ENCODE results near the gene LGR4.

GRCh38 chr11:27514076-27514475 is 41.5 kb upstream of the LGR4 start:
- TF ChIP-seq ZNF274 (IDR thresholded peaks at IDR 0.05; ENCODE audit: low read depth, low read length) (no peak), SUZ12 (IDR thresholded peaks at IDR 0.05; ENCODE audit: extremely low read depth, insufficient read depth, insufficient read length) (no peak)
